GM08714 (cell line): ENCODE measurements around the gene CARD18.

Experiments used
- H3K4me3 ChIP-seq: fragments of 200-500 bp; sonication (Bioruptor generic); 2 replicates; pipeline ENCODE4 v1.5.1; 2014; ENCODE audit warnings: mild to moderate bottlenecking, low read length, inconsistent platforms
- ZNF274 ChIP-seq: IDR thresholded peaks from 2 replicates; pipeline ENCODE4 v1.6.1; 2012; ENCODE audit warnings: mild to moderate bottlenecking, low read depth, low read length

Gene CARD18, protein sequence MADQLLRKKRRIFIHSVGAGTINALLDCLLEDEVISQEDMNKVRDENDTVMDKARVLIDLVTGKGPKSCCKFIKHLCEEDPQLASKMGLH

DNA sequence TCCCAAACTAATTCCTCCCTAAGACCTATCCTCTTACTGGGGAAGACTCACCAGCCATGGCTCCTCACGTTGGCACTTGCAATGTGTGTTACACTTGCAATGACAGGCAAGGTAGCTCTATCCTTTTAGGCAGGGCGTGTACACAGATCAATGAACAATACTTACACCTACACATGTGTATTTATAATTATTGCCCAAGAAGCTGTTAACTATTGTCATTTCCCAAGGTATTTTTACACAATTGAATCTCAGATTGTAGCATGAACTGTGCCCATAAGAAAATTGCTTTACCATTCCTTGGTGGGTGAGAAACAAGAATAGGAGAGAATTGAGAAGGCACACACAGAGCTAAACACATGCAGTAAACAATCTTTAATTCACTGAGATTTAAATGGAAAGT is at the start of gene CARD18:
Gene CARD18 (minus strand): TSS at position 101 of the 400 bp plus-strand sequence. CDS start 43 bp downstream, at position 58.
- TF ChIP-seq ZNF274, result no peak
- H3K4me3 ChIP-seq, result no peak within 1 kb of the TSS

DNA sequence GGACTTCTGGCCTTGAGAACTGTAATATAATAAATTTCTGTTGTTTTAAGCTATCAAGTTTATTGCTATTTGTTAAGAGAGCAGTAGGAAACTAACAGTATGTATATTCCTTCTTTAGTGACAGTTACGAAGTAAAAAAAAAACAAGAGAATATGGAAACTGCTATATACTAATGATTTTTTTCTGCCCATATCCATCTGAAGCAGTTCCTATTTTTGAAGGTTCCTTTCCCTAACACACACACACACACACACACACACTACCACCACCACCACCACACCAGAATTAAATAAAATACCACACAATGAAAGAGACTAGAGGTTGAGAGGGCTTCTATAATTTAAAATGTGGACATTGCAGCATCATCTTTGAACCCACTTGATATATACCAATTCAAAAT is 44.4 kb upstream of the CARD18 start:
- H3K4me3 ChIP-seq, result no peak overlapping the region
- TF ChIP-seq ZNF274, result no peak

DNA sequence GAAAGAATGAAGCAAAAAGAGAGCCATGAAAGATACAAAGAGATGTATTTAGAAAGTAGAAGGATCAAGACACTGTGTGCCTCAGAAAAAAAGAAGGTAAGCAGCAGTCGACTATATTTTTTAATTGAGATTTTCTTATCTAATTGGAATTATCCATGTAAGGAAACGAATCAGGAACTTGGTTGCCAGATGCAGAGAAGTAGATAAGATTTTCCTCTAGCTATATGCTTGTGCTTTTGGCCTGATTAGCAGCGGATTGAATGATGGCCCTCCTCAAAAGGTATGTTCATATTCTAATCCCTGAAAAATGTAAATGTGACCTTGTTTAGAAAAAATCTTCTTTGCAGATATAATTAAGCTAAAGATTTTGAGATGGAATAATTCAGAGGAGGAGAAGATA is 43.9 kb upstream of the CARD18 start:
- TF ChIP-seq ZNF274, result no peak
- no peak overlapping the region for H3K4me3 ChIP-seq

DNA sequence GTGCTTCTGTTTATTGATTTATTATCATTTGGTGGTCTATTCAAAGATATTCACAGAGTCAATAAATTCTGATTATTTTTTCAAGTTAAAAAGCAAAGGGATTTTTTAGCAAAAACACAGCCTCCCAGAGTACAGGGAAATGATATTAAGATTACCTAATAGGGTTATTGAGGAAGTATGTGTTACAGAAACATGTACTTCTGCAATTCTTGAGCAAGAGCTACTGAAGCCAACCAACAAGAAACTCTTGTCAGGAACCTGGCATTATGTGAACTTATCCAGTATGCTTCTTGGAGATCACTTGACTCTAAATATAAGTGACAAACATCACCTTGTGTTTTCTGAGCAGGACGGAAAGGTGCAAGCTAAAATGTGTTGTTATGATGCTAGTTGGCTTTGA is 42.0 kb upstream of the CARD18 start:
- no peak overlapping the region for H3K4me3 ChIP-seq
- TF ChIP-seq ZNF274, result no peak

DNA sequence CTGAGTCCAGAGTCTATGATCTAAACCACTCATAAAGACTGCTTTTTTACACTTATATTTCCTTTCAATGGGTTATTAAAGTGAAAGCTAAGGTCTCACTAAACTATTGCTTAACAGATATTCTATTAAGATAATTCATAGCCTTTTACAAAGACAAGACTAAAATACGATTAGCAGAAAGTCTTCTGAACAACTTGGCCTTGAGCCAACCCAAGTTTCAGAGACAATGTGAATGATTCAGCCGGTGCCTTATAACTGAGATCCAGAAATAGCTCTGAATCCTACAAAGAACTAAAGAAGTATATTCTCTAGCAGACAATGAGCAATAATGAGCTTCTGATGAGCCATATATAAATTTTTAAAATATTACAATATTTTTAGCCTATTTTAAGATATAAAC is 41.5 kb upstream of the CARD18 start:
- TF ChIP-seq ZNF274, result no peak
- no peak overlapping the region for H3K4me3 ChIP-seq

DNA sequence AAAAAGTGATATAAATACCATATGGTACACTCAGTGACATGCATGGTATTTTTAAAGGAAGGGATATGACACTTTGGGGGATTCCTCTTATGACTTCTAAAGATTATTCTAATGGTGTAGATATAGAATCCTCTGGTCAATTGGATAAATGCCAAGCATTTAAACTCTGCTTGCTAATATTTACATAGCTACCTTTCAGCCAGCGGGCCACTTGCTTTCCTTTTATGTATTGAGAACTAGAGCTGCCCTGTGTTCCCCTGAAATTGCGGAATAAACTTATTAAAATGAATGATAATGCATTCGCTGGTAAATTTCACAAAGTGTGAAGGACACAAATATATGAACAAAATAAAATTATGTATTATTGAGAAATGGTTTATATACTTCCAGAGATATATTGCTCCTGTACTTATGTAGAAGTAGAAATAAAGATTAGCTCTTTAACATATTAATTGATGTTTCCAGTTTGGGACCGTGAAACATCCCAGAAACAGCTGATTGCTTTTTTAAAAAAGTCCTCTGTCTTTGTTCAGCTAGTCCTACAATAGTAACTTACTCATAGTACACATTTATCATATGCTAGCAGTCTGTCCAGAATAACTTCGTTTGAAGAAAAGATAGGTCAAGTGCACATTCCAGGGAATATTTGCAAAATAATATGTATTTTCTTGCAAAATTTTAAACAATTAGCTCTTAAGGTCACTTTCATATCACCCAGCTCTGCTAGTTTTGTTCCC is 40.1 kb upstream of the CARD18 start:
- no peak for TF ChIP-seq ZNF274
- no peak overlapping the region for H3K4me3 ChIP-seq

DNA sequence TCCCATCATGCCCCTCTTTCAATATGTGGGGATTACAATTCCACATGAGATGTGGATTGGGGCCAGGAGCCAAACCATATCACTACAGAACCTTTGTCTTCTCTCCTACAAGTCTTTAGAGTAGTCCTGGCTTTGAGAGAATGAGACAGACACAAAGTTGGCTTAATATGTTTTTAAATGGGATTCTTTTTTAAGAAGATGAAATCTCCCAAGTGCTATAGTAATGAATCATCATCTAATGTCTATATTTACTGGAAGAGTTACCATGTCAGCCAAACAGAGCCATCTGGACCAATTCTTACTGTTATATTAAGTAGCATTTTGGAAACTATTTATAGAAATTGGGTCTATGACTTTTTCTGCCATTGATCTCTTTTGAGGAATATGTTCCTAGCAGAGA is 38.1 kb upstream of the CARD18 start:
- TF ChIP-seq ZNF274, result no peak
- no peak overlapping the region for H3K4me3 ChIP-seq

DNA sequence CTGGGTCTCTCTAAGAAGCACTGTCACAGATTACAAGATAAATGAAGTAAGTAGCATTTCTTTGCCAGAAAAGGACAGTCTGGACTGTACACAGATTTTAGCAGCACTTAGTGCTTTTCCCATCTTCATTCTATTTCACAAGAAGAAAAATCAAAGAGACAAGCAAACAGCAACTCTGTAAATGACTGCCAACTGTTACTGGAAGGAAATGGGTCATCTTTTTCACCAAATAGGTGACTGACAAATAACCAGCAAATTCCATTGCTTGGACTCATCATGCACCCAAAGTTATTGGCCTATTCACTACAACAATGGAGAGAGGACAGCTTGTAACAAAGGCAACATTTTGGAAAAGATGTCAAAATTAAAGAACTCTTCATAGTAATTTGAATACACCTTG is 28.9 kb upstream of the CARD18 start:
- H3K4me3 ChIP-seq, result no peak overlapping the region
- no peak for TF ChIP-seq ZNF274

DNA sequence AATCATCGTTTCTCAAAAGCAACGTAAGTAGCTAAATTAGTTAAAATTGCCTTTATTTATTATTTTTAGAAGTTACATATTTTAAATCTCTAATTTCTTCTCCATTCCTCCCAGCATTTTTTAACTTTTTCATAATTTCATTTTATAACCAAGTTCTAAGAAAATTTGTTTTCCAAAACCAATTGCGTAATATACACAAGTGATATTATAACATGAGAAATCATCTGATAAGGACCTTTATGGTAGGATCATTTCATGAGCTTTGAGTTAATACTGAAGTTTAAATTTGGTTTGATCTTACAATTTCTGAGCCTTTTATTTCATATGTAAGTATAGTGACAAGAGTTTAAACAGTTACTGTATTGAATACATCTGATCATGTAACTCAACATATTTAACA is 27.7 kb upstream of the CARD18 start:
- TF ChIP-seq ZNF274, result no peak

DNA sequence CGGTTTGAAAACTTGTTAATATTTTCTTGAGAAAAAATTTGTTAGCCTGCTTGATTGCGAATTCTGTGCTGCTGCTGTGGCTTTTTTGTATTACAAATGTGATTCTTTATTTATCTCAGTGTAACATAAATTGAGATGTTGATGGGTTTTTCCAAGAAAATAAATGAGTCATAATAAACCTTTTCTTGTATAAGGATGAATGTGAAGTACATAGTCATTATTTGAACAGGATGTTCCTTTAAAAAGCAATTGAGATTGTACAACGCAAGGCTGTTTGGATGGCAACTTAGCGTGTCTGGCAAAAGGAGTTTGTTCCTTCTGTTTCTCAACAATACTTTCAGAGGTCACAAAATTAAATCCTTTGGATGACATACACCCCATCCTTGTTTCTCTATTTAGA is 24.6 kb upstream of the CARD18 start:
- no peak for TF ChIP-seq ZNF274
- no peak overlapping the region for H3K4me3 ChIP-seq

More for the DNA sequence above, 27.7 kb upstream of the CARD18 start:
- no peak overlapping the region for H3K4me3 ChIP-seq

DNA sequence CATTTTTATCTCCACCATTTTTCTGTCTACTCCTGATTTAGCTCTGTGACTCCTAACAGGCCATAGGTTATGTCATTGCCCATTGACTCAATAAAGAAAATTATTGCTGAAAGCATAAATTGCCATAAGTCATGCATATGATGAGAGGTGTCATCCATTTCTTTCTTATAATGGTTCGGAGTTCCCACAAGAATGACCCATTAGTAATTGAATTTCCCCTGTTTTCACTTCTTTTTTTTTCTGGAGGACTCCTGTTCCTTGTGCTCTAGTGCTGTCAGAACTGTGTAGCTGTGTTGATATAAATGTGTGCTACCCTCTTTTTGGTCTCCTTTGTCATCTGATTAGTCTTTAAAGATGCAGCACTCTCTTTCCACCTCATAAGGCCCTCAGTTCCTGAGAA is 22.9 kb upstream of the CARD18 start:
- no peak for TF ChIP-seq ZNF274
- no peak overlapping the region for H3K4me3 ChIP-seq

DNA sequence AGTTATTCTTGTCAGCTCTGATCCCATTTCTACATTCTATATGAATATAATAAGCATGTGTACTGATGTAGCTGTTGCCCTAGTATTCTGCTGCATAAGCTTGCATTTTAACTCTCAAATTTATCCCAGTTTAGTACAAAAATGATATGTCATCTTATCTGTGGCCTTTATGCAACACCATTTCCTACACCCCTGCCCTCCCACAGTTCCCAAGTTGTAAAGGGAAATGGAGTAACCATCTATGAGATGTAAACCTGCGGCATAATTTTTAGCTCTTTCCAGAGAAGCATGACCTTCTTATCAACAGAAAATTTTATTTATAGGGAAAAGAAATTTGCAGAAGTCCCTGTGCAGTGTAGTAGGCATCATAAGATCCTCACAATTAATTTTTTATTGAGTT is 18.9 kb upstream of the CARD18 start:
- TF ChIP-seq ZNF274, result no peak
- no peak overlapping the region for H3K4me3 ChIP-seq

DNA sequence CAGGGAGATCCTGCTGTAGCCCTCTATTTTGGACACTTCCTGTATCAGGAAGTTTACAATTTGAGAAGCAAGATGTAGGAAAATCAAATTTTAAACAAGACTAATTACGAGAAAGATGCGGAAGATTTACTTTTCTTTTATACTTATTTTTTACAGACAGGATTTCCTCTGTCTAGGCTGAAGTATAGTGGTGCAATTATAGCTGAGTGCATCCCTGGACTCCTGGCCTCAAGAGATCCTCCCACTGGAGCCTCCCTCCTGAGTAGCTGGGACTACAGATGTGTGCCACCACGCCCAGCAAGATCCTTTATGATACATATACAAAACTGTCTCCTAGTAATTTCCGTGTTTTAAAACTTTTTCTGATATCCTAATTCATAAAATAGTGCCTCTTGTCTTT is 17.2 kb upstream of the CARD18 start:
- no peak for TF ChIP-seq ZNF274
- H3K4me3 ChIP-seq, result no peak overlapping the region

DNA sequence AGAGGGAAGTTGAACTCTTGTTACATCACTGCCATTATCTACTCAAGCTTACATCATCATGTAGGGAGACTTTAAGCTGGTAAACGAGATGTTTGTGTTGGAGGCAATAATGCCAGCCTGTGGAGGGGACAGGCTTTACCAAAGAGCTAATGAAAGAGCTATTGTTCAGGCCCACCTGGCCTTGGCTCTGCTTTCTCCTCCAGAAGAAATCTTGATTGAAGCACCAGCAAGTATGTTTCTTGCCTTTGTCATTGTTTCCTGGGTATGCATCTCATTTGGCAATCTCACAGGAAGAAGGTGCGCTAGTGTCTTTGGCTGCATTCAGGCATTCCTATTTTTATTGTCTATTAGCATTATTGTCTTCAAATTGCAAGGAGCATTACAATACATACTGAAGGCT is 16.7 kb upstream of the CARD18 start:
- H3K4me3 ChIP-seq, result no peak overlapping the region
- TF ChIP-seq ZNF274, result no peak

DNA sequence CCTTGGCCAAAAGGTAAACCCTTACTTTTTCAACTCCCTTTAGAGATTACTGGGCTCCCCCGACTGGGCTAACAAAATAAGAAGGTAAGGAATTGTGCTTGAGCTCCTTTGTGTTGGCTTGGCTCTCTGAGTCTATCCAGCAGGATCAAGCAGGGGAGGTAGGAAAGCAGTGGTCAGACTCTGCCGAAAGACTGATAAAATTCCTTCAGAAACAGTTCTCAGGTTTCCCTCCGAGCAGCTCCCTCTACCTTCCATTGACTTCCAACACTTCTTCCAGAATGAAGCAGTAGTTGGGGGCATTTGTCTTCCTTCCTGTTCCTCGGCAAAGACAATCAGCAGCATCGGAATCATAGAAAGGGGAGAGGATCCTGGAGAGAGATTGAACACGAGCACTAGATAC is 16.1 kb upstream of the CARD18 start:
- H3K4me3 ChIP-seq, result no peak overlapping the region
- TF ChIP-seq ZNF274, result no peak

DNA sequence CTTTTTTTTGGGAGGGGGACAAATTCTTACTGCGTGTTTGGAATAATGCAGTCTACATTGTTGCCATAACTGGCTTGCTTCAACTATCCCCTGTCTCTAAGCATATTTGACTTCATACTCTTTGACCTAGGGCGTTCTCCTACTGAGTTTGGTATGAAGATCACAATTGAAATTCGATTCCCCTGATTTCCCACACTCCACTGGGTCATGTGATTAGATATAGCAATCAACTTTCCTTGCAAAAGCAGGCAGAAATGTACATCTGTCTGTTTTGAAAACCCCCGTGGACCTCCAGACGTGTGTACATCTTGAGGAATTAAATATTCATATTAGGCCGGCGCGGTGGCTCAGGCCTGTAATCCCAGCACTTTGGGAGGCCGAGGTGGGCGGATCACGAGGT is 13.8 kb upstream of the CARD18 start:
- no peak overlapping the region for H3K4me3 ChIP-seq
- no peak for TF ChIP-seq ZNF274
